ENCODE measurements around the gene GTF3C5. TPM values are rescaled to one million over a fixed set of nuclear protein-coding genes. Genes with fewer than 3 reads are reported as not detected.

The GTF3C5 gene
- total and polyA plus RNA-seq, 7 experiments from 2014 or later: 39.9 to 77.9 (median 48.8) TPM

- Histone ChIP-seq H3K36me3 (ENCODE audit: control insufficient read depth in 2 of 3, insufficient read depth in 3 of 3, low read length in 3 of 3) (no peaks in the 10 kb centered on the region), H3K4me3 (ENCODE audit: low read length) (no peak overlapping the region), H3K4me1 (ENCODE audit: control insufficient read depth in 2 of 2, insufficient read depth in 2 of 2, low read length in 2 of 2) (no peaks in the 10 kb centered on the region), H3K27me3 (ENCODE audit: control insufficient read depth in 2 of 2, insufficient read depth in 2 of 2, low read length in 2 of 2) (no peaks in the 10 kb centered on the region), H3K9me3 (ENCODE audit: control insufficient read depth in 2 of 3, low read length in 3 of 3) (no peaks in the 10 kb centered on the region), H3K27ac (ENCODE audit: low read depth, low read length) (no peak overlapping the region)
- Mint-ChIP-seq H3K4me1 (no peaks in the 10 kb centered on the region), H3K4me3 (no peak overlapping the region), H3K27me3 (peaks cover 0 to 14% (median 0%) of the 10 kb centered on the region in 5 donors), H3K36me3 (peaks cover 0 to 4% (median 0%) of the 10 kb centered on the region in 5 donors), H3K27ac (no peak overlapping the region), H3K9me3 (no peaks in the 10 kb centered on the region)
- ChIA-PET POLR2A (interaction anchor here (0.7 kb wide), 1 partner anchor 451 kb away, joined by 5 read pairs; no protein-coding TSS in a partner anchor), CTCF (interaction anchor here (1.4 kb wide), 1 partner anchor 71 kb away, joined by 3 read pairs; no protein-coding TSS in a partner anchor)
- intact Hi-C loops (cut with micrococcal nuclease): no loop called here
- DNase-seq (no peak), ATAC-seq (no peak)
Observed at GRCh38 chr9:133073086-133074014, 42.6 kb downstream of the GTF3C5 start.

DNA sequence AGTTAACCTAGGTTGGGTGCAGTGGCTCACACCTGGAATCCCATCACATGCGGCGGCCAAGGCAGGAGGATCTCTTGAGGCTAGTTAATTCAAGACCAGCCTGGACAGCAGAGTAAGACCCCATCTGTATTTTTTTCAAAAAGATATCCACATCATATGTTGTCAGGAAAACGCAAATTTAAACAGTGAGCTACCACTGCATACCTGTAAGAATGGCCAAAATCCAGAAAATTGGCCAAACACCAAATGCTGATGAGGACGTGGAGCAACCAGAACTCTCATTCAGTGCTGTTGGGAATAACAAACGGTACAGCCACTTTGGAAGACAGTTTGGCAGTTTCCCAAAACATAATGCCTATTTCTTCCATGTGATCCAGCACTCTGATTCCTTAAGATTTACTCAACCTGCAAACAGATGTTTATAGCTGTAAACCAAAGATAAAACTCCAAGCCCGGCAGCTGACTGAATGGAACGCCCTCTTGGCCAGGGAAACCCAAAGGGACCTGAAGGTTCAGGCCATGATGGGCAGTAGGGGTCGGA, 43.4 kb downstream of the GTF3C5 start:
- ChIA-PET POLR2A (no interaction called here), CTCF (interaction anchor here (1.4 kb wide), 1 partner anchor 70 kb away, joined by 3 read pairs; no protein-coding TSS in a partner anchor)
- no peaks in the 10 kb centered on the region for H3K9me3 ChIP-seq (ENCODE audit: control insufficient read depth in 2 of 3, low read length in 3 of 3)
- intact Hi-C loops (cut with micrococcal nuclease): no loop called here
- Mint-ChIP-seq H3K4me3 (no peak overlapping the region), H3K4me1 (no peaks in the 10 kb centered on the region), H3K9me3 (no peaks in the 10 kb centered on the region), H3K27ac (no peak overlapping the region), H3K36me3 (peaks cover 0 to 4% (median 0%) of the 10 kb centered on the region in 5 donors), H3K27me3 (peaks cover 0 to 17% (median 0%) of the 10 kb centered on the region in 5 donors)
- no peaks in the 10 kb centered on the region for H3K4me1 ChIP-seq (ENCODE audit: control insufficient read depth in 2 of 2, insufficient read depth in 2 of 2, low read length in 2 of 2)
- no peak for ATAC-seq
- no peak overlapping the region for H3K27ac ChIP-seq (ENCODE audit: low read depth, low read length)
- H3K4me3 ChIP-seq (ENCODE audit: low read length): no peak overlapping the region
- no peaks in the 10 kb centered on the region for H3K36me3 ChIP-seq (ENCODE audit: control insufficient read depth in 2 of 3, insufficient read depth in 3 of 3, low read length in 3 of 3)
- no peaks in the 10 kb centered on the region for H3K27me3 ChIP-seq (ENCODE audit: control insufficient read depth in 2 of 2, insufficient read depth in 2 of 2, low read length in 2 of 2)
- DNase-seq: no peak

GRCh38 chr9:133075925-133076630, 45.3 kb downstream of the GTF3C5 start:
- H3K4me1 Mint-ChIP-seq: peaks cover 0 to 5% (median 0%) of the 10 kb centered on the region in 7 donors
- H3K27me3 Mint-ChIP-seq: peaks cover 0 to 24% (median 0%) of the 10 kb centered on the region in 5 donors
- Histone ChIP-seq H3K36me3 (ENCODE audit: control insufficient read depth in 2 of 3, insufficient read depth in 3 of 3, low read length in 3 of 3) (no peaks in the 10 kb centered on the region), H3K27ac (ENCODE audit: low read depth, low read length) (no peak overlapping the region), H3K9me3 (ENCODE audit: control insufficient read depth in 2 of 3, low read length in 3 of 3) (no peaks in the 10 kb centered on the region), H3K27me3 (ENCODE audit: control insufficient read depth in 2 of 2, insufficient read depth in 2 of 2, low read length in 2 of 2) (no peaks in the 10 kb centered on the region), H3K4me1 (ENCODE audit: control insufficient read depth in 2 of 2, insufficient read depth in 2 of 2, low read length in 2 of 2) (no peaks in the 10 kb centered on the region), H3K4me3 (ENCODE audit: low read length) (no peak overlapping the region)
- ATAC-seq (no peak), DNase-seq (no peak)
- H3K27ac Mint-ChIP-seq: no peak overlapping the region
- peaks cover 0 to 1% (median 0%) of the 10 kb centered on the region in 11 donors for H3K9me3 Mint-ChIP-seq
- H3K36me3 Mint-ChIP-seq: no peaks in the 10 kb centered on the region
- ChIA-PET POLR2A (interaction anchor here (0.7 kb wide), 1 partner anchor 70 kb away, joined by 3 read pairs; no protein-coding TSS in a partner anchor), CTCF (interaction anchor here (0.7 to 1.0 kb wide), 2 partner anchors 9 to 45 kb away, joined by 3 read pairs; no protein-coding TSS in a partner anchor)
- no peak overlapping the region for H3K4me3 Mint-ChIP-seq
- intact Hi-C loops (cut with micrococcal nuclease): no loop called here

DNA sequence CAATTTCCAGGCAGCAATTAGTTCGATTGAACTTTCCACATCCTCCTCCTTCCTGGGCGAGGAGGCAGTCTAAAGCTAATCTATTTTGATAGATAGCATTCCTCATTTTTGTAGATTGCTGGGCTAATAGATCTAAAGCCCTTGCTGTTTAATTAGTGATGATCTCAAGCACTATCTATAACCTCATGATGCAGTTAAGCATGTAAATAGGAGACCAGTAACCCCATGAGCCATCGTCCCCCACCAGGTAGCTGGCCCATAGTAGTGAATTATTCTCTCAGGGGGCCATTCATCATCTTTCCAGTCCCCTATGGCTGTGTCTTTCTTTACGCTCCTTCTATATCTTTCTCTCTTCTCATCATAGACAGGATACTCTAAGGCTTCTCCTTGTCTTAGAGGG, 45.9 kb downstream of the GTF3C5 start:
- DNase-seq (no peak), ATAC-seq (no peak)
- H3K27ac Mint-ChIP-seq: no peak overlapping the region
- no peaks in the 10 kb centered on the region for H3K9me3 ChIP-seq (ENCODE audit: control insufficient read depth in 2 of 3, low read length in 3 of 3)
- intact Hi-C loops (cut with micrococcal nuclease): no loop called here
- H3K36me3 Mint-ChIP-seq: no peaks in the 10 kb centered on the region
- peaks cover 0 to 5% (median 0%) of the 10 kb centered on the region in 7 donors for H3K4me1 Mint-ChIP-seq
- CTCF ChIA-PET: no interaction called here
- no peaks in the 10 kb centered on the region for H3K27me3 ChIP-seq (ENCODE audit: control insufficient read depth in 2 of 2, insufficient read depth in 2 of 2, low read length in 2 of 2)
- H3K27ac ChIP-seq (ENCODE audit: low read depth, low read length): no peak overlapping the region
- H3K9me3 Mint-ChIP-seq: peaks cover 0 to 1% (median 0%) of the 10 kb centered on the region in 11 donors
- no peak overlapping the region for H3K4me3 ChIP-seq (ENCODE audit: low read length)
- H3K36me3 ChIP-seq (ENCODE audit: control insufficient read depth in 2 of 3, insufficient read depth in 3 of 3, low read length in 3 of 3): no peaks in the 10 kb centered on the region
- H3K27me3 Mint-ChIP-seq: peaks cover 0 to 24% (median 0%) of the 10 kb centered on the region in 5 donors
- H3K4me3 Mint-ChIP-seq: no peak overlapping the region
- no peaks in the 10 kb centered on the region for H3K4me1 ChIP-seq (ENCODE audit: control insufficient read depth in 2 of 2, insufficient read depth in 2 of 2, low read length in 2 of 2)
- POLR2A ChIA-PET: no interaction called here

- peaks cover 0 to 24% (median 0%) of the 10 kb centered on the region in 5 donors for H3K27me3 Mint-ChIP-seq
- intact Hi-C loops (cut with micrococcal nuclease): no loop called here
- peaks cover 0 to 1% (median 0%) of the 10 kb centered on the region in 11 donors for H3K9me3 Mint-ChIP-seq
- Histone ChIP-seq H3K4me1 (ENCODE audit: control insufficient read depth in 2 of 2, insufficient read depth in 2 of 2, low read length in 2 of 2) (no peaks in the 10 kb centered on the region), H3K27me3 (ENCODE audit: control insufficient read depth in 2 of 2, insufficient read depth in 2 of 2, low read length in 2 of 2) (no peaks in the 10 kb centered on the region), H3K4me3 (ENCODE audit: low read length) (no peak overlapping the region), H3K36me3 (ENCODE audit: control insufficient read depth in 2 of 3, insufficient read depth in 3 of 3, low read length in 3 of 3) (no peaks in the 10 kb centered on the region), H3K27ac (ENCODE audit: low read depth, low read length) (no peak overlapping the region), H3K9me3 (ENCODE audit: control insufficient read depth in 2 of 3, low read length in 3 of 3) (no peaks in the 10 kb centered on the region)
- POLR2A ChIA-PET: no interaction called here
- no peak overlapping the region for H3K27ac Mint-ChIP-seq
- H3K36me3 Mint-ChIP-seq: no peaks in the 10 kb centered on the region
- DNase-seq: no peak
- ATAC-seq: no peak
- H3K4me1 Mint-ChIP-seq: peaks cover 0 to 5% (median 0%) of the 10 kb centered on the region in 7 donors
- CTCF ChIA-PET: interaction anchor here (1.6 kb wide), 1 partner anchor 57 kb away, joined by 4 read pairs; no protein-coding TSS in a partner anchor
- no peak overlapping the region for H3K4me3 Mint-ChIP-seq
Observed at GRCh38 chr9:133078486-133078885, 47.7 kb downstream of the GTF3C5 start.

DNA sequence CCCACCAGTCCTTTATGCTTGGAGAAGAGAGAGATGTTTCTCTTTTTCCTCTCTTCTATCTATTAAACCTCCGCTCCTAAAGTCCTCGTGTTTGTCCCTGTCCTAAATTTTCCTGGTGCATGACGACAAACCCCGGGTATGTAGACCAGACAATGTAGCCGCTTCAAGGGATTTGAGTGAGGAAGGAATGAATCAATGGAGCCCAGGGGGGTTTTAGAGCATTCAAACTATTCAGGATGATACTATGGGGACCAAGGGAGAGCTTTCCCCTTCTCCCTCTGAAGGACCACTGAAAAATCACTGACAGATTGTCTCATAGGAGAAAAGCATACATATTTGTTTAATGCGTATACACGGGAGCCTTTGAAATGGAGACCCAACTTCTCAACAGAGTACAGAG, 49.4 kb downstream of the GTF3C5 start:
- Mint-ChIP-seq H3K36me3 (no peaks in the 10 kb centered on the region), H3K4me3 (no peak overlapping the region), H3K9me3 (peaks cover 0 to 1% (median 0%) of the 10 kb centered on the region in 11 donors), H3K4me1 (peaks cover 0 to 5% (median 0%) of the 10 kb centered on the region in 7 donors), H3K27ac (no peak overlapping the region), H3K27me3 (peaks cover 0 to 15% (median 0%) of the 10 kb centered on the region in 5 donors)
- Histone ChIP-seq H3K4me3 (ENCODE audit: low read length) (no peak overlapping the region), H3K36me3 (ENCODE audit: control insufficient read depth in 2 of 3, insufficient read depth in 3 of 3, low read length in 3 of 3) (no peaks in the 10 kb centered on the region), H3K27ac (ENCODE audit: low read depth, low read length) (no peak overlapping the region), H3K9me3 (ENCODE audit: control insufficient read depth in 2 of 3, low read length in 3 of 3) (no peaks in the 10 kb centered on the region), H3K4me1 (ENCODE audit: control insufficient read depth in 2 of 2, insufficient read depth in 2 of 2, low read length in 2 of 2) (no peaks in the 10 kb centered on the region), H3K27me3 (ENCODE audit: control insufficient read depth in 2 of 2, insufficient read depth in 2 of 2, low read length in 2 of 2) (no peaks in the 10 kb centered on the region)
- ChIA-PET POLR2A (no interaction called here), CTCF (interaction anchor here (1.0 kb wide), 1 partner anchor 51 kb away, joined by 4 read pairs; no protein-coding TSS in a partner anchor)
- DNase-seq (no peak), ATAC-seq (no peak)
- intact Hi-C loops (cut with micrococcal nuclease): no loop called here
